COLO668 (cell line): Measurements from ENCODE around the gene RGP1.

Experiments used
- DNase-seq: peaks from one replicate; lab custom pipeline; 2025; ENCODE audit not compliant: unreplicated experiment; lab: John Stamatoyannopoulos, UW

The RGP1 gene

GRCh38 chr9:35743452-35743851 is 5.6 kb upstream of the RGP1 start:
- DNase-seq, result no peak

DNA sequence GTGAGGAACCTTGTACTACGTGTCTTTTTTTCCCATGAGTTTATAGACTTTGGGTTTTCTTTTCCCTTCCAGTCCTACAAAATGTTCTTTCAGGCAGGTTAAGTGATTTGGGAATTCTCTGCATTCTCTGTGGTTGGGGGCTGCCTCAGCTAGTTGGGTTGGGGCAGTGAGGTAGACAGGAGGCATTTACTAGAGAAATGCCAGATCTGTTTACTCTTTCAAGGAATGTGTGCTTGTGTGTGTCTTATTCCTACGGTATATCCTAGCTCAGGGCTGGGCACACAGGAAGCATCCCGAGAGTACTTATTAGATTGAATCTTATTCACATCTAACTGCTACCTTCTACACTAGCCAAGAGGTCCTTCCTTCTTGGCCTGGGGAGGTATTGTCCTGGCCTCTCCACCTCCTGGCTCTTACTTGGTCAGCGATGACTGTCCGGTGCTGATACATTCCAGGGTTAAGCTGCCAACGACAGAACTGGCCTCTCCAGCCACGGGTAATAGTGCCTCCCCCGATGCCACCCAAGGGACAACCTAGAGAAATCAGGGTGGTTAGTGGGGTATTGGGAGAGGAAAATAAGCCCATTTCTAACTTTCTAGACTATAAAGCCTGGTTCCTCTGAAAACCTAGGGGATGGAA is 5.1 kb upstream of the RGP1 start:
- no peak for DNase-seq

DNA sequence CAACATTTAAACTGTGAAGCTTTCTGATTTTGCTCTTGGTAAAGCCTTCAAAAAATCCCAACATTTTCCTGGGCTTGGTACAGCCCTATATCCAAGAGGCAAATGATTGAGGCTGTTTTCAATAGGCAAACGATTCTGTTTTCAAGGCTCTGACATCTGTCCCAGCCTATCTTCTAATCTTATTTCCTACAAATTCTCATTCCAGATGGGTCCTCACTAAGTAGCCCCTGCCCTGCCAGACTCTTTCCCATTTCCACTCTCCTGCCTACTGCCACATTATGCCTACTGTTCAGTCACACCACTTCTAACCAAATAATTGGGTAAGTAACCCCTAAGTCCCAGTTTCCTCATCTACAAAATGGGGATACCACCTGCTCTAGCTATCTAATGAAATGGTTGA is 3.5 kb upstream of the RGP1 start:
- no peak for DNase-seq

GRCh38 chr9:35746583-35746982 is 2.5 kb upstream of the RGP1 start:
- DNase-seq, result peak; percentile 5

- DNase-seq, result no peak
These were observed 737 bp upstream of the RGP1 start for GRCh38 chr9:35748242-35748857.

GRCh38 chr9:35749515-35750255 is 598 bp downstream of the RGP1 start:
- DNase-seq, result peak; percentile 37

GRCh38 chr9:35750256-35750531 is 1.1 kb downstream of the RGP1 start:
- DNase-seq, result no peak

DNA sequence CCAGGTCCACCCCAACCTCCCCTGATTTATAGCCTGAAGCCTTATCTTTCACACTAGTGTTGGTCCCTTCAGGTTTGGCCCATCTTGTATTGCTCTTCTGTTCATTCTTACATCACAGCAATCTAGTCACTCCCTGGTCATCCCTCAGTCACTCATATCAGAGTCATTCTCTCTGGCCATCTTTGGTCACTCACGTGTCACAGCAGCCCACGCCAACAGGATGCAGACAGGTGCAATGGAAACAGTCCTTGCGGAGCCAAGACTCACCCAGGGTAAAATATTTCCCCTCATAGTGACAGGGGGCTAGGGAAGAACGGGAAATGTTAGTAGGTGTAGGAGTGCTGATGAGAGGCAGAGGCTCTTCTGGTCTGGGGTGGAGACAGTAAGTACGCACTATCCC is 4.4 kb downstream of the RGP1 start:
- no peak for DNase-seq

- no peak for DNase-seq
These were observed 5.2 kb downstream of the RGP1 start, which contains the start of gene MSMP for GRCh38 chr9:35754264-35754663. TSS of gene MSMP (minus strand) at chr9:35754276. CDS start at chr9:35754129, 147 bp downstream.

DNA sequence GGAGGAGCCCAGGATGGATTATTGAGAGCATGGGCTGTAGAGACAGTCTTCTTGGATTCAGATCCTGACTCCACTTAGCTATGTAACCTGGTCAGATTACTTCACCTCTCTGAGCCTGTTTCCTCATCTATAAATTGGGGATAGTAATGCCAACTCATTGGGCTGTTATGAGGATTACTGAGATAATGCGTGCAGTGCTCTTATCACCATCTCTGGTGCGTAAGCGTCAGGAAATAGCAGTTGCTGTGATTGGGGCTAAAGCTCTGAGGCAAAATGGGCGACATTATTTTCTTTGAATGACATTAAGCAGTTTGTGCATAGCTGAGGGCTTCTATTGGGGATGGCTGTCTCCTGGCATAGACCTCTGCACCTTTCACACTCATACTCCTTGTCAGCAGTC is 6.0 kb downstream of the RGP1 start:
- no peak for DNase-seq

- peak; percentile 89 for DNase-seq
These were observed 7.5 kb downstream of the RGP1 start for GRCh38 chr9:35756275-35757225.

- peak; percentile 80 for DNase-seq
These were observed 8.3 kb downstream of the RGP1 start for GRCh38 chr9:35757226-35757891.

DNA sequence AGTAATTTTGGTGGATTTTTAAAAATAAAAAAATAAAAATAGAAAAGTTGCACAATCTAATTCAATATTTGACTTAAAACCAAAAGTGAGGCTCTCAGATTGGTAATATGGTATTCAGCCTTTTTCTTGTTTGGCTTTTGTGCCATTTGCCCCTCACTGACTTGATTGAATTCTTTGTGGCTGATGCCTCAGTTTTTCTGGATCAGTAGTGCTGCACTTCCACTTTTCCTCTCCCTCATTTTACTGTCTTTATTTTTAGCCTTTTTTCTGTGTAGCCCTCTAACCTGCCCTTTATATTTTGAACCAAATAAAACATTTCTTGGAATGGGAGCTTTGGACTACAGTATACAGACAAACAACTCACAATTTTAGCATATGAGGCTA is 8.8 kb downstream of the RGP1 start:
- no peak for DNase-seq

GRCh38 chr9:35758475-35759050 is 9.5 kb downstream of the RGP1 start:
- no peak for DNase-seq

DNA sequence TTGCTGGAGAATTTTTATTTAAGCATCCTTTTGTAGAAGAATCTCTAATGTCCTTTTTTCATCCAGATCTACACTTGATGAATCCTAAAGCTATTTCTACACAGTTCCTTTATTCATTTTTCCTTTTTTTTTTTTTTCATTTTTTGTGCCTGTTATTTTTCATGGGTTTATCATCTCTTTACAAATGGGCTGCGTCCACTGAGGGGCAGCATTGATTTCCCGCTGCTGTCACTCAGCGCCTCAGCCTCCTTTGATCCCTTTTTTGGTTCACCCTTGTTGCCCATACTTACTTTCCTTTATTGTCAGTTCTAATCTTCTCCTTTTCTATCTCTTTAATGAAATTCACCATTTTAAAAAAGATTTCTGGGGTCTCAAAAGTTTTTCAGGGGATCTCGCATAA is 10.7 kb downstream of the RGP1 start:
- no peak for DNase-seq

- DNase-seq, result no peak
These were observed 11.6 kb downstream of the RGP1 start for GRCh38 chr9:35760651-35761050.

- no peak for DNase-seq
These were observed 14.1 kb downstream of the RGP1 start for GRCh38 chr9:35763181-35763580.

DNA sequence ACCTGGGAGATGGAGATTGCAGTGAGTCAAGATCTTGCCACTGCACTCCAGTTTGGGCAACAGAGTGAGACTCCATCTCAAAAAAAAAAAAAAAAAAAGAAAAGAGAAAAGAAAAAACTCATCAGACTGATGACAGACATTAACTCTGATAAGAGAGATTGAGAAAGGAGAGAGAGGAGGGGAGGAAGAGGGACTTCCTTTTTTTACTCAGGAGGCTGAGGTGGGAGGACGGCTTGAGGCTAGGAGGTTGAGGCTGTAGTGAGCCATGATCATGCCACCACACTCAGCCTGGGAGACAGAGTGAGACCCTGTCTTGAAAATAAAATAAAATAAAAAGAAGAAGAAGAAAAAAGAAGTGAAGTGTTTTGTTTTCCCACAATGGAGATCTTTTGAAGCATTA is 14.7 kb downstream of the RGP1 start:
- no peak for DNase-seq

DNA sequence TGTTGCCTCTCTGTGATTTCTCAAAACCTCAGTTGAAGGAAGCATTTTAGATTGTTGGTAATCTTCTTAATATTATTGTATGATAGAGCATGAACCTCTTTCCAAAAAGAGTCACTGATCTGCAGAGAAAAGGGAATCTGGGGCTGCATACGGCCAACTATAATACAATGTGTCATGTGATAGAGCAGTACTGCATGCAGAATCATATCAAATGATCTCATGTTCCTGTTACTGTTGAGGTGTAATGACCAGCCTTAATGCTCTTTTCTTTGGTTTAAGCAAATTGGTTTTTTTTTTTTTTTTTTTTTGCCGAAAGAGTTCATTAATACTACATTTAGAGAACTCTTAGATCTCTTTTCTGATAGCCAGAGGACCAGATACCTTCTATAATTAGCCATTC is 17.9 kb downstream of the RGP1 start:
- DNase-seq, result no peak

- no peak for DNase-seq
These were observed 18.4 kb downstream of the RGP1 start for GRCh38 chr9:35767458-35767857.

DNA sequence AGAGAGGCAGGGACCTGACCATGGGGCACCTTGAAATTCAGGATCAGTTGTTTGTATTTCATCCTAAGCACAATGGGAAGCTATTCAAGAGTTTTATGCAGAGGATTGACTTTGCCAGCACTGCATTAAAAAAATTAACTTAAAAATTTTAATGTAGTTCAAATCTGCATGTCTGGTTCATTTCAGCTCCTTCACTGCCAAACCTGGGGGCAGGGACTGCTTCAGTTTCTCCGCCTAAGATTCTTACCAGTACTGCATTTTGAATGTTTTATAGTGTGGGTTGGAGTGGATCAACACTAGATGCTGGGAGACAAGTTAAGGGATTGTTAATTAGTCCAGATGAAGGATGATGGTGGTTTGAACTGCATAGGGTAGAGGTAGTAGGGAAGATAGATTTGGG is 20.7 kb downstream of the RGP1 start:
- no peak for DNase-seq
